H9 (cell line): ENCODE results near the gene COL8A2. TPM values are rescaled to one million over a fixed set of nuclear protein-coding genes. Genes with fewer than 3 reads are reported as not detected.

ENCODE experiments used
- DNase-seq: peaks from one replicate; pipeline ENCODE4 v3.0.0-alpha.2; 2017
- H2AFZ ChIP-seq: one replicate; pipeline ENCODE4 v1.6.1; 2013; ENCODE audit warnings: mild to moderate bottlenecking, low read length, control low read depth, moderate library complexity
- H2AK5ac ChIP-seq: 2 replicates; pipeline ENCODE4 v1.6.1; 2013; ENCODE audit warnings: low read length, control low read depth, mixed read lengths; ENCODE audit not compliant: insufficient read length
- H2BK120ac ChIP-seq: one replicate; pipeline ENCODE4 v1.6.1; 2013; ENCODE audit warnings: low read depth, mild to moderate bottlenecking, low read length, control low read depth, inconsistent platforms; ENCODE audit not compliant: poor library complexity, severe bottlenecking
- H2BK12ac ChIP-seq: 2 replicates; pipeline ENCODE4 v1.6.1; 2013; ENCODE audit warnings: low read length, control low read depth, mixed read lengths, low read depth; ENCODE audit not compliant: insufficient read length
- H2BK15ac ChIP-seq: 2 replicates; pipeline ENCODE4 v1.6.1; 2013; ENCODE audit warnings: low read depth, low read length, control low read depth
- H2BK20ac ChIP-seq: one replicate; pipeline ENCODE4 v1.6.1; 2013; ENCODE audit warnings: low read depth, mild to moderate bottlenecking, low read length, control low read depth, inconsistent platforms; ENCODE audit not compliant: poor library complexity, severe bottlenecking
- H2BK5ac ChIP-seq: 2 replicates; pipeline ENCODE4 v1.6.1; 2013; ENCODE audit warnings: low read length, control low read depth, mixed read lengths; ENCODE audit not compliant: insufficient read length
- H3K14ac ChIP-seq: 2 replicates; pipeline ENCODE4 v1.6.1; 2013; ENCODE audit warnings: low read length, control low read depth; ENCODE audit not compliant: insufficient read depth
- H3K18ac ChIP-seq: 2 replicates; pipeline ENCODE4 v1.6.1; 2013; ENCODE audit warnings: low read depth, mild to moderate bottlenecking, mixed read lengths, low read length, control low read depth; ENCODE audit not compliant: insufficient read length
- H3K23ac ChIP-seq: 2 replicates; pipeline ENCODE4 v1.6.1; 2013; ENCODE audit warnings: low read length, control low read depth, mixed read lengths, low read depth; ENCODE audit not compliant: insufficient read length
- H3K23me2 ChIP-seq: 2 replicates; pipeline ENCODE4 v1.6.1; 2013; ENCODE audit warnings: low read depth, mild to moderate bottlenecking, mixed read lengths, low read length, control low read depth; ENCODE audit not compliant: insufficient read length, poor library complexity, severe bottlenecking
- H3K27ac ChIP-seq: 2 replicates; pipeline ENCODE4 v1.5.1; 2013; ENCODE audit warnings: low read length, control low read depth, mixed read lengths, low read depth; ENCODE audit not compliant: insufficient read length
- H3K27me3 ChIP-seq: 2 replicates; pipeline ENCODE4 v1.6.1; 2013; ENCODE audit warnings: low read length, control low read depth, inconsistent platforms; ENCODE audit not compliant: insufficient read depth
- H3K4ac ChIP-seq: 2 replicates; pipeline ENCODE4 v1.6.1; 2013; ENCODE audit warnings: low read depth, mild to moderate bottlenecking, control low read depth, inconsistent platforms, low read length, moderate library complexity
- H3K4me1 ChIP-seq: 2 replicates; pipeline ENCODE4 v1.6.1; 2013; ENCODE audit warnings: low read length, control low read depth, inconsistent platforms; ENCODE audit not compliant: insufficient read depth
- H3K4me2 ChIP-seq: 2 replicates; pipeline ENCODE4 v1.6.1; 2013; ENCODE audit warnings: low read length, control low read depth, mixed read lengths; ENCODE audit not compliant: insufficient read length, insufficient read depth
- H3K56ac ChIP-seq: 2 replicates; pipeline ENCODE4 v1.6.1; 2013; ENCODE audit warnings: low read depth, mild to moderate bottlenecking, mixed read lengths, low read length, control low read depth; ENCODE audit not compliant: insufficient read length
- H3K79me1 ChIP-seq: 2 replicates; pipeline ENCODE4 v1.6.1; 2013; ENCODE audit warnings: low read depth, mild to moderate bottlenecking, moderate library complexity, low read length, control low read depth, inconsistent platforms; ENCODE audit not compliant: insufficient read depth, poor library complexity, severe bottlenecking
- H3K79me2 ChIP-seq: 2 replicates; pipeline ENCODE4 v1.6.1; 2013; ENCODE audit warnings: low read length, control low read depth, inconsistent platforms; ENCODE audit not compliant: insufficient read depth
- H3K9ac ChIP-seq: 2 replicates; pipeline ENCODE4 v1.6.1; 2013; ENCODE audit warnings: low read length, control low read depth, mixed read lengths; ENCODE audit not compliant: insufficient read length; ENCODE audit errors: extremely low read depth
- H3K9me3 ChIP-seq: one replicate; pipeline ENCODE4 v1.6.1; 2013; ENCODE audit warnings: low read depth, low read length, inconsistent platforms; ENCODE audit not compliant: control insufficient read depth
- H3T11ph ChIP-seq: one replicate; pipeline ENCODE4 v1.6.1; 2013; ENCODE audit warnings: mild to moderate bottlenecking, low read length, control low read depth, inconsistent platforms
- H4K20me1 ChIP-seq: one replicate; pipeline ENCODE4 v1.6.1; 2013; ENCODE audit not compliant: control insufficient read depth, insufficient read length, insufficient read depth
- H4K5ac ChIP-seq: 2 replicates; pipeline ENCODE4 v1.6.1; 2013; ENCODE audit warnings: low read depth, mild to moderate bottlenecking, mixed read lengths, low read length, control low read depth; ENCODE audit not compliant: insufficient read length
- H4K8ac ChIP-seq: replicated peaks from 2 replicates; pipeline ENCODE4 v1.6.1; 2013; ENCODE audit warnings: low read length, control low read depth, mixed read lengths, low read depth; ENCODE audit not compliant: insufficient read length
- H4K91ac ChIP-seq: 2 replicates; pipeline ENCODE4 v1.6.1; 2013; ENCODE audit warnings: low read depth, mild to moderate bottlenecking, moderate library complexity, mixed read lengths, low read length, control low read depth; ENCODE audit not compliant: insufficient read length
- H3K27ac Mint-ChIP-seq, 3 experiments: 2 replicates in 2 of 3; 3 replicates in 1 of 3; pipeline ENCODE4 v1.8.0; 2020 to 2021; ENCODE audit warnings: mixed read lengths in 3 of 3, mild to moderate bottlenecking in 1 of 3, moderate library complexity in 1 of 3
- H3K27me3 Mint-ChIP-seq: 2 replicates; pipeline ENCODE4 v1.8.0; 2021; ENCODE audit warnings: low read depth, mild to moderate bottlenecking, moderate library complexity, mixed read lengths
- H3K36me3 Mint-ChIP-seq, 3 experiments: 2 replicates in 2 of 3; 3 replicates in 1 of 3; pipeline ENCODE4 v1.8.0; 2020 to 2021; ENCODE audit warnings: low read depth in 3 of 3, mixed read lengths in 3 of 3; ENCODE audit not compliant: insufficient read depth in 1 of 3
- H3K4me1 Mint-ChIP-seq, 2 experiments: 2 replicates each; pipeline ENCODE4 v1.8.0; 2020; ENCODE audit warnings: mixed read lengths in 2 of 2
- H3K4me3 Mint-ChIP-seq, 2 experiments: 2 replicates in 1 of 2; 3 replicates in 1 of 2; pipeline ENCODE4 v1.8.0; 2020 to 2021; ENCODE audit warnings: mild to moderate bottlenecking in 2 of 2, mixed read lengths in 2 of 2, moderate library complexity in 1 of 2
- H3K9me3 Mint-ChIP-seq, 2 experiments: 2 replicates in 1 of 2; 3 replicates in 1 of 2; pipeline ENCODE4 v1.8.0; 2020; ENCODE audit warnings: mild to moderate bottlenecking in 2 of 2, mixed read lengths in 2 of 2, moderate library complexity in 1 of 2
- WGBS: extraction: QIAGEN DNeasy Blood & Tissue Kit; methylation state at CpG from one replicate; pipeline ENCODE4 v1.1.7; 2013; ENCODE audit warnings: missing lambda C conversion rate, low lambda C conversion rate, mixed read lengths; ENCODE audit not compliant: insufficient read length; ENCODE audit errors: extremely low coverage; 5-methylcytosine and 5-hydroxymethylcytosine counted together
- total RNA-seq: library from RNA; stranded (reverse); gene quantifications from 2 replicates; pipeline ENCODE4 v1.2.1, GENCODE V29; 2021
- TF ChIP-seq, protein P1 (sequence below): fragments of 200-600 bp; sonication (generic); conservative IDR thresholded peaks from 3 replicates; pipeline ENCODE4 v1.8.0; 2021; ENCODE audit warnings: antibody characterized with exemption, mild to moderate bottlenecking

Gene COL8A2
- total RNA-seq, 1 experiment from 2014 or later, result 1.5 TPM

DNA sequence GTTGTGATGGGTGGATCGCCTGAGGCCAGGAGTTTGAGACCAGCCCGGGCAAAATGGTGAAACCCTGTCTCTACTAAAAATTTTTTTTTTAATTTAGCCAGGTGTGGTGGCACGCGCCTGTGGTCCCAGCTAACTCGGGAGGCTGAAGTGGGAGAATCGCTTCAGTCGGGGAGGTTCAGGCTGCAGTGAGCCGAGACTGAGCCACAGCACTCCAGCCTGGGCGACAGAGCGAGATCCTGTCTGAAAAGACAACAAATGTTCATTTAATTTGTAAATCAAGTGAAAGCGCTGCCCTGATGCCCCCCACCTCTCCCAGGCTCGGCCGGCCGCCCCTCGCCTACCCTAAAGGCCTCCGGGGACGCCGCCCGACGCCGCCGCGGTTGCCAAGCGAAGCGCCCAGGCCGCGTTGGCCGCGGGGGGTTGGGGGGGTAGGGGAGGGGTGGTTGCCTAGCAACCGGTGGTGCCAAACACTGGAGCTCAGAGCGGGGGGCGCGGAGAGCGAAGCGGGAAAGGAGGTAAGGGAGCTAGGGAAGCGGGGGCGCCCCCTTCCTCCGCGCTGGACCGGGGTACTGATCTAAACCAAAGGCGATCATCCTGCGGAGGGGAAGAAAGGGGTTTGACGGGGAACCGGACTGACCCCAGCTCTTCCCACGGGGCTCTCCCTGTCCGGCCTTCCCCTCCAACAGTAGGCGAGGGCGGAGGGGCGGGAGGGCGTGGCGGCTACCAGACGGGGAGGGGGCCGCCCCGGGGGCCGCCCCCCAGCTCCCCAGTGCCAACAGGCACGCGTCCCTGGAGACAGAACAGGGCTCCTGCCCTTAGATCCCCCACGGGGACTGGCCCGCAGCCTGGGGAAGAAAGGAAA, 41.2 kb downstream of the COL8A2 start, which contains the start of gene TEKT2:
TEKT2 (plus strand) TSS at position 460 of the 862 bp plus-strand sequence. CDS start 828 bp downstream, outside the sequence.
- Histone ChIP-seq H3K79me1 (no peaks in the 10 kb centered on the region), H3K4ac (no peak within 1 kb of the TSS; the same call in 1 of the 2 replicates), H3K27ac (no peak within 1 kb of the TSS), H2BK5ac (no peak within 1 kb of the TSS), H3K18ac (peak within 1 kb of the TSS; percentile 94), H2BK12ac (no peak within 1 kb of the TSS), H3T11ph (no peak within 1 kb of the TSS), H4K91ac (no peak within 1 kb of the TSS), H3K23me2 (peaks cover 8% of the 10 kb centered on the region), H3K4me2 (peak within 1 kb of the TSS; percentile 62), H3K27me3 (no peaks in the 10 kb centered on the region), H3K4me1 (no peaks in the 10 kb centered on the region), H4K8ac (no peak within 1 kb of the TSS), H3K9me3 (no peaks in the 10 kb centered on the region), H3K9ac (no peak within 1 kb of the TSS), H2AFZ (no peak within 1 kb of the TSS), H2BK20ac (no peak within 1 kb of the TSS), H3K56ac (no peak within 1 kb of the TSS), H4K20me1 (no peaks in the 10 kb centered on the region), H2BK120ac (peak within 1 kb of the TSS; percentile 50), H2AK5ac (no peak within 1 kb of the TSS), H2BK15ac (no peak within 1 kb of the TSS), H3K14ac (peak within 1 kb of the TSS; percentile 96; the same call in 1 of the 2 replicates), H3K79me2 (no peaks in the 10 kb centered on the region), H4K5ac (no peak within 1 kb of the TSS), H3K23ac (no peak within 1 kb of the TSS)
- Mint-ChIP-seq H3K27ac (peak within 1 kb of the TSS in 2 of 3 experiments; percentile 74 to 85; a peak in 2 of 7 replicates), H3K9me3 (no peaks in the 10 kb centered on the region), H3K4me3 (peak within 1 kb of the TSS; percentile 68 to 81), H3K27me3 (peaks cover 14% of the 10 kb centered on the region), H3K36me3 (no peaks in the 10 kb centered on the region), H3K4me1 (peaks cover 13 to 22% of the 10 kb centered on the region in 2 experiments)
- TF ChIP-seq, protein P1, sequence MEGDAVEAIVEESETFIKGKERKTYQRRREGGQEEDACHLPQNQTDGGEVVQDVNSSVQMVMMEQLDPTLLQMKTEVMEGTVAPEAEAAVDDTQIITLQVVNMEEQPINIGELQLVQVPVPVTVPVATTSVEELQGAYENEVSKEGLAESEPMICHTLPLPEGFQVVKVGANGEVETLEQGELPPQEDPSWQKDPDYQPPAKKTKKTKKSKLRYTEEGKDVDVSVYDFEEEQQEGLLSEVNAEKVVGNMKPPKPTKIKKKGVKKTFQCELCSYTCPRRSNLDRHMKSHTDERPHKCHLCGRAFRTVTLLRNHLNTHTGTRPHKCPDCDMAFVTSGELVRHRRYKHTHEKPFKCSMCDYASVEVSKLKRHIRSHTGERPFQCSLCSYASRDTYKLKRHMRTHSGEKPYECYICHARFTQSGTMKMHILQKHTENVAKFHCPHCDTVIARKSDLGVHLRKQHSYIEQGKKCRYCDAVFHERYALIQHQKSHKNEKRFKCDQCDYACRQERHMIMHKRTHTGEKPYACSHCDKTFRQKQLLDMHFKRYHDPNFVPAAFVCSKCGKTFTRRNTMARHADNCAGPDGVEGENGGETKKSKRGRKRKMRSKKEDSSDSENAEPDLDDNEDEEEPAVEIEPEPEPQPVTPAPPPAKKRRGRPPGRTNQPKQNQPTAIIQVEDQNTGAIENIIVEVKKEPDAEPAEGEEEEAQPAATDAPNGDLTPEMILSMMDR, result no peak
- WGBS, result no CpG with 5 or more reads among the region's 59 CpGs
- DNase-seq, result peak; percentile 85
